MG63 (cell line): ENCODE measurements around the gene TNPO3. TPM values are rescaled to one million over a fixed set of nuclear protein-coding genes. Genes with fewer than 3 reads are reported as not detected.

Source experiments
- DNase-seq: peaks from one replicate; pipeline ENCODE4 v3.0.0-alpha.2; 2020
- H3K27me3 ChIP-seq: fragments of 250-450 bp; sonication (Bioruptor Pico); 2 replicates; pipeline ENCODE4 v1.5.1; 2020; ENCODE audit warnings: mild to moderate bottlenecking, moderate library complexity
- H3K36me3 ChIP-seq: fragments of 250-450 bp; sonication (Bioruptor Pico); 2 replicates; pipeline ENCODE4 v1.5.1; 2020; ENCODE audit warnings: mild to moderate bottlenecking, moderate library complexity
- H3K4me3 ChIP-seq: fragments of 250-450 bp; sonication (Bioruptor Pico); 2 replicates; pipeline ENCODE4 v1.5.1; 2020; ENCODE audit warnings: mild to moderate bottlenecking, moderate library complexity
- H3K9me3 ChIP-seq: fragments of 250-450 bp; sonication (Bioruptor Pico); 2 replicates; pipeline ENCODE4 v1.5.1; 2020; ENCODE audit warnings: mild to moderate bottlenecking, moderate library complexity
- total RNA-seq: library from RNA; depleted of rRNA; stranded (reverse); fragments of >200 nt; shearing (Covaris generic); gene quantifications from 2 replicates; pipeline ENCODE4 v1.2.3, GENCODE V29; 2014; ENCODE audit warnings: low replicate concordance

Gene TNPO3
- total RNA-seq, 1 experiment from 2014 or later, result 23.9 TPM

- Histone ChIP-seq H3K4me3 (no peak overlapping the region), H3K9me3 (no peaks in the 10 kb centered on the region), H3K36me3 (no peaks in the 10 kb centered on the region), H3K27me3 (no peaks in the 10 kb centered on the region)
- DNase-seq, result no peak
Observed at GRCh38 chr7:128928159-128928813, 126.6 kb downstream of the TNPO3 start.

- H3K36me3 ChIP-seq, result no peaks in the 10 kb centered on the region
- no peaks in the 10 kb centered on the region for H3K9me3 ChIP-seq
- no peak overlapping the region for H3K4me3 ChIP-seq
- DNase-seq, result no peak
- H3K27me3 ChIP-seq, result no peaks in the 10 kb centered on the region
Observed at GRCh38 chr7:128924707-128925588, 130.0 kb downstream of the TNPO3 start.

- Histone ChIP-seq H3K27me3 (no peaks in the 10 kb centered on the region), H3K9me3 (no peaks in the 10 kb centered on the region), H3K4me3 (no peak overlapping the region), H3K36me3 (no peaks in the 10 kb centered on the region)
- DNase-seq, result peak; percentile 12
Observed at GRCh38 chr7:128923411-128923800, 131.5 kb downstream of the TNPO3 start.

- H3K9me3 ChIP-seq, result no peaks in the 10 kb centered on the region
- DNase-seq, result no peak
- H3K27me3 ChIP-seq, result no peaks in the 10 kb centered on the region
- H3K36me3 ChIP-seq, result no peaks in the 10 kb centered on the region
- no peak overlapping the region for H3K4me3 ChIP-seq
Observed at GRCh38 chr7:128922496-128923410, 132.2 kb downstream of the TNPO3 start.

GRCh38 chr7:128921866-128922440 lies 133.0 kb downstream of the TNPO3 start:
- Histone ChIP-seq H3K4me3 (no peak overlapping the region), H3K36me3 (no peaks in the 10 kb centered on the region), H3K9me3 (no peaks in the 10 kb centered on the region), H3K27me3 (no peaks in the 10 kb centered on the region)
- no peak for DNase-seq

GRCh38 chr7:128920913-128921582 lies 133.9 kb downstream of the TNPO3 start:
- H3K4me3 ChIP-seq, result no peak overlapping the region
- DNase-seq, result no peak
- no peaks in the 10 kb centered on the region for H3K27me3 ChIP-seq
- no peaks in the 10 kb centered on the region for H3K36me3 ChIP-seq
- H3K9me3 ChIP-seq, result no peaks in the 10 kb centered on the region

- no peak for DNase-seq
- Histone ChIP-seq H3K36me3 (no peaks in the 10 kb centered on the region), H3K4me3 (no peak overlapping the region), H3K9me3 (no peaks in the 10 kb centered on the region), H3K27me3 (no peaks in the 10 kb centered on the region)
Observed at GRCh38 chr7:128919881-128920799, 134.8 kb downstream of the TNPO3 start.

- Histone ChIP-seq H3K36me3 (no peaks in the 10 kb centered on the region), H3K27me3 (no peaks in the 10 kb centered on the region), H3K4me3 (no peak overlapping the region), H3K9me3 (no peaks in the 10 kb centered on the region)
- DNase-seq, result no peak
Observed at GRCh38 chr7:128919241-128919640, 135.7 kb downstream of the TNPO3 start.

GRCh38 chr7:128918016-128918665 lies 136.8 kb downstream of the TNPO3 start:
- Histone ChIP-seq H3K27me3 (no peaks in the 10 kb centered on the region), H3K4me3 (no peak overlapping the region), H3K36me3 (no peaks in the 10 kb centered on the region), H3K9me3 (no peaks in the 10 kb centered on the region)
- DNase-seq, result no peak

- no peaks in the 10 kb centered on the region for H3K27me3 ChIP-seq
- DNase-seq, result no peak
- H3K4me3 ChIP-seq, result no peak overlapping the region
Observed at GRCh38 chr7:128917122-128917521, 137.8 kb downstream of the TNPO3 start.

GRCh38 chr7:128916643-128916915 lies 138.3 kb downstream of the TNPO3 start:
- no peaks in the 10 kb centered on the region for H3K9me3 ChIP-seq
- no peaks in the 10 kb centered on the region for H3K27me3 ChIP-seq
- no peak for DNase-seq
- H3K36me3 ChIP-seq, result no peaks in the 10 kb centered on the region
- H3K4me3 ChIP-seq, result no peak overlapping the region

More at GRCh38 chr7:128917122-128917521, 137.8 kb downstream of the TNPO3 start:
- no peaks in the 10 kb centered on the region for H3K36me3 ChIP-seq
- no peaks in the 10 kb centered on the region for H3K9me3 ChIP-seq

GRCh38 chr7:128915841-128916642 lies 138.9 kb downstream of the TNPO3 start:
- Histone ChIP-seq H3K9me3 (no peaks in the 10 kb centered on the region), H3K36me3 (no peaks in the 10 kb centered on the region), H3K27me3 (no peaks in the 10 kb centered on the region), H3K4me3 (no peak overlapping the region)
- DNase-seq, result no peak

GRCh38 chr7:128915271-128915819 lies 139.6 kb downstream of the TNPO3 start:
- no peaks in the 10 kb centered on the region for H3K27me3 ChIP-seq
- H3K9me3 ChIP-seq, result no peaks in the 10 kb centered on the region
- no peaks in the 10 kb centered on the region for H3K36me3 ChIP-seq
- H3K4me3 ChIP-seq, result no peak overlapping the region
- no peak for DNase-seq

GRCh38 chr7:128914566-128915151 lies 140.3 kb downstream of the TNPO3 start:
- Histone ChIP-seq H3K36me3 (no peaks in the 10 kb centered on the region), H3K27me3 (no peaks in the 10 kb centered on the region), H3K9me3 (no peaks in the 10 kb centered on the region), H3K4me3 (no peak overlapping the region)
- no peak for DNase-seq
